Panc1 (cell line): Measurements from ENCODE around the gene PFKFB4. TPM values are rescaled to one million over a fixed set of nuclear protein-coding genes. Genes with fewer than 3 reads are reported as not detected.

Source experiments
- ATAC-seq: fragments of 200-7000 bp; cut with Tn5 transposase; 2 replicates; pipeline ENCODE4 v1.9.1; 2020; ENCODE audit warnings: mild to moderate bottlenecking, moderate library complexity
- BruUV-seq: library from RNA; stranded (reverse); fragments of 400-500 nt; replicated peaks from 2 replicates; lab custom pipeline; 2021; lab: Mats Ljungman, UMichigan
- CTCF ChIA-PET: fragments of 300-600 bp; sonication (Branson Sonifier 250); formaldehyde crosslinking; loops from one replicate; lab custom pipeline; 2022; ENCODE audit warnings: antibody characterized with exemption; lab: Charles Lee
- POLR2A ChIA-PET: fragments of 300-600 bp; sonication (Branson Sonifier 250); formaldehyde crosslinking; loops from one replicate; lab custom pipeline; 2022; ENCODE audit warnings: antibody characterized with exemption; lab: Charles Lee
- DNase-seq: peaks from one replicate; pipeline ENCODE4 v3.0.0-alpha.2; 2010; ENCODE audit warnings: low read depth, low spot score
- H3K27ac ChIP-seq: 2 replicates; pipeline ENCODE4 v1.5.1; 2011; ENCODE audit warnings: mild to moderate bottlenecking, low read length, inconsistent platforms
- H3K27me3 ChIP-seq: fragments of 200-500 bp; sonication (Bioruptor generic); 2 replicates; pipeline ENCODE4 v1.6.0; 2014; ENCODE audit warnings: low read length, inconsistent platforms; ENCODE audit not compliant: control insufficient read depth, insufficient read depth
- H3K36me3 ChIP-seq: fragments of 200-500 bp; sonication (Bioruptor generic); 2 replicates; pipeline ENCODE4 v1.5.1; 2014; ENCODE audit warnings: inconsistent platforms, mild to moderate bottlenecking, low read length, moderate library complexity; ENCODE audit not compliant: control insufficient read depth, insufficient read depth
- H3K4me1 ChIP-seq: 2 replicates; pipeline ENCODE4 v1.5.1; 2011; ENCODE audit warnings: inconsistent platforms, mild to moderate bottlenecking, low read length, moderate library complexity; ENCODE audit not compliant: control insufficient read depth, insufficient read depth
- H3K4me3 ChIP-seq, 2 experiments: 2 replicates each; pipeline ENCODE4 v1.5.1; 2011 to 2012; ENCODE audit warnings: low read depth in 2 of 2, low read length in 2 of 2, mild to moderate bottlenecking in 2 of 2, inconsistent platforms in 1 of 2, moderate library complexity in 1 of 2
- H3K9me3 ChIP-seq: fragments of 200-500 bp; sonication (Bioruptor generic); 2 replicates; pipeline ENCODE4 v1.5.1; 2014; ENCODE audit warnings: low read depth, mild to moderate bottlenecking, inconsistent platforms, low read length, moderate library complexity; ENCODE audit not compliant: control insufficient read depth, insufficient read depth
- POLR2AphosphoS5 ChIP-seq: IDR thresholded peaks from 2 replicates; pipeline ENCODE4 v1.6.1; 2012; ENCODE audit warnings: mild to moderate bottlenecking, low read depth, low read length, moderate library complexity
- SIN3A ChIP-seq: IDR thresholded peaks from 2 replicates; pipeline ENCODE4 v1.6.1; 2012; ENCODE audit warnings: low read depth, mild to moderate bottlenecking, low read length, moderate library complexity, borderline replicate concordance; ENCODE audit not compliant: insufficient read depth
- TCF7L2 ChIP-seq: IDR thresholded peaks from 2 replicates; pipeline ENCODE4 v1.6.1; 2011; ENCODE audit warnings: mild to moderate bottlenecking, low read depth, low read length, inconsistent platforms
- in situ Hi-C: cut with HindIII; loops from 2 replicates; pipeline ENCODE4 v1.10.0; 2016; ENCODE audit warnings: low sequenced_read_pairs, low pct_unique_long_range_greater_than_20kb
- intact Hi-C: fragments of 100-400 bp; cut with micrococcal nuclease; formaldehyde crosslinking; loops from one replicate; pipeline ENCODE4 v1.10.0; 2022; ENCODE audit not compliant: unreplicated experiment
- total RNA-seq: library from RNA; stranded (reverse); gene quantifications from one replicate; pipeline ENCODE4 v1.2.1, GENCODE V29; 2021; ENCODE audit not compliant: unreplicated experiment
- TF ChIP-seq, protein P1 (sequence below): fragments of 450-650 bp; IDR thresholded peaks from 2 replicates; pipeline ENCODE4 v1.5.1; 2017; ENCODE audit warnings: mild to moderate bottlenecking
- TF ChIP-seq, protein P2 (sequence below), 2 experiments: IDR thresholded peaks; 2 replicates each; pipeline ENCODE4 v1.6.1; 2011 to 2012; ENCODE audit warnings: low read depth in 2 of 2, control low read depth in 1 of 2, low read length in 1 of 2, mild to moderate bottlenecking in 1 of 2, moderate library complexity in 1 of 2; ENCODE audit not compliant: insufficient read depth in 1 of 2

Gene PFKFB4
- total RNA-seq, 1 experiment from 2014 or later: 6.0 TPM

DNA sequence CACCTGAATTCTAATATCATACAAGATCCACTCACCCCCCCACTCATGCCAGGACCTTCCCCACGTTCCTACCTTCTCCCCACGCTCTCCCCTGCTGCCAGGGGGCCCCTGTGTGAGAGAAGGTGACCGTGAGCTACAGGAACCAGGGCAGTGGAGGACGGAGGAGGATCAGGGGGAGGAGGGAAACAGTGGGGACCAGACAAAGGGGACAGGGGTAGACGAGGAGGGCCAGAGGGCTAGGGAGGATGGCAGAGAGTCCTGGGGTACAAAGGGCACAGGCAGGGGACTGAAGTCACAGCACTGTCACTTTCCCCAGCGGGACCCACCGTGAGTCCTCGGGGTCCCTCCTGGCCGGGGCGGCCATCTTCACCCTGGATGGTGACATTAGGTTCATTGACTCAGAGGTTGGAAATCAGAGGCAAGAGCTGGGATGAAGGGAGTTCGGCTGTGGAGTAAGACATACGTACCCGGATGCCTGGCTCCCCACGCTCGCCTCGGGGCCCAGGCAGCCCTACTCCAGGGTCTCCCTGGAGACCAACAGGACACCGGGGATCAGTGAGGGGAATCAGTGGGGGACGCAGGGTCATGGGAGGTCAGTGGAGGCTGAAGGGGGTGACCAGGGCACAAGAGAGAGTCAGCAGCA, 13.3 kb upstream of the PFKFB4 start:
- no peaks in the 10 kb centered on the region for H3K9me3 ChIP-seq
- in situ Hi-C loops: no loop called here

DNA sequence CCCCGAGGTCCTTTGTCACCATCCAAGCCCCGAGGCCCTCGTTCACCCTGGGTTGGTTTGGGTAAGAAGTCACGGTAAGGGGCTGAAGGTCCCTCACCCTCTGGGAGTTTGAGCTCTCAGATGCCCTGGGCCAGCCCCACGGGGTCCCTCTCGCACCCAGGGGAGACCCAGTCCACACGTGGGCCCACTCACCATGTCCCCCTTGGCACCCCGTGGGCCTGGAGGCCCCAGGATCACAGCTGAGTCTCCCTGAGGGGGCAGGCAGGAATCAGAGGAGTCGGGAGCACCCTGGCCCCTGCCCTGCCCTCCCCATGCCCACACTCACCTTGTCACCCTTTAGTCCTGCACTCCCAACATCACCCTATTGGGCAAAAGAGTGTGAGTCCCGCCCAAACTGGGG, 12.8 kb upstream of the PFKFB4 start:
- no peak overlapping the region for H3K4me3 ChIP-seq
- intact Hi-C loops (no loop called here), in situ Hi-C loops (no loop called here)
- ChIA-PET POLR2A (no interaction called here), CTCF (no interaction called here)
- peaks cover 3% of the 10 kb centered on the region; the same call in 1 of the 2 replicates for H3K4me1 ChIP-seq
- ATAC-seq (no peak), DNase-seq (no peak)
- H3K27me3 ChIP-seq: no peaks in the 10 kb centered on the region
- H3K36me3 ChIP-seq: no peaks in the 10 kb centered on the region
- H3K9me3 ChIP-seq: no peaks in the 10 kb centered on the region
- no TSS peak for BruUV-seq
- no peak overlapping the region for H3K27ac ChIP-seq
- TF ChIP-seq, protein P1, sequence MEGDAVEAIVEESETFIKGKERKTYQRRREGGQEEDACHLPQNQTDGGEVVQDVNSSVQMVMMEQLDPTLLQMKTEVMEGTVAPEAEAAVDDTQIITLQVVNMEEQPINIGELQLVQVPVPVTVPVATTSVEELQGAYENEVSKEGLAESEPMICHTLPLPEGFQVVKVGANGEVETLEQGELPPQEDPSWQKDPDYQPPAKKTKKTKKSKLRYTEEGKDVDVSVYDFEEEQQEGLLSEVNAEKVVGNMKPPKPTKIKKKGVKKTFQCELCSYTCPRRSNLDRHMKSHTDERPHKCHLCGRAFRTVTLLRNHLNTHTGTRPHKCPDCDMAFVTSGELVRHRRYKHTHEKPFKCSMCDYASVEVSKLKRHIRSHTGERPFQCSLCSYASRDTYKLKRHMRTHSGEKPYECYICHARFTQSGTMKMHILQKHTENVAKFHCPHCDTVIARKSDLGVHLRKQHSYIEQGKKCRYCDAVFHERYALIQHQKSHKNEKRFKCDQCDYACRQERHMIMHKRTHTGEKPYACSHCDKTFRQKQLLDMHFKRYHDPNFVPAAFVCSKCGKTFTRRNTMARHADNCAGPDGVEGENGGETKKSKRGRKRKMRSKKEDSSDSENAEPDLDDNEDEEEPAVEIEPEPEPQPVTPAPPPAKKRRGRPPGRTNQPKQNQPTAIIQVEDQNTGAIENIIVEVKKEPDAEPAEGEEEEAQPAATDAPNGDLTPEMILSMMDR: no peak
- no peak for TF ChIP-seq TCF7L2
- TF ChIP-seq POLR2AphosphoS5: no peak
- TF ChIP-seq, protein P2, sequence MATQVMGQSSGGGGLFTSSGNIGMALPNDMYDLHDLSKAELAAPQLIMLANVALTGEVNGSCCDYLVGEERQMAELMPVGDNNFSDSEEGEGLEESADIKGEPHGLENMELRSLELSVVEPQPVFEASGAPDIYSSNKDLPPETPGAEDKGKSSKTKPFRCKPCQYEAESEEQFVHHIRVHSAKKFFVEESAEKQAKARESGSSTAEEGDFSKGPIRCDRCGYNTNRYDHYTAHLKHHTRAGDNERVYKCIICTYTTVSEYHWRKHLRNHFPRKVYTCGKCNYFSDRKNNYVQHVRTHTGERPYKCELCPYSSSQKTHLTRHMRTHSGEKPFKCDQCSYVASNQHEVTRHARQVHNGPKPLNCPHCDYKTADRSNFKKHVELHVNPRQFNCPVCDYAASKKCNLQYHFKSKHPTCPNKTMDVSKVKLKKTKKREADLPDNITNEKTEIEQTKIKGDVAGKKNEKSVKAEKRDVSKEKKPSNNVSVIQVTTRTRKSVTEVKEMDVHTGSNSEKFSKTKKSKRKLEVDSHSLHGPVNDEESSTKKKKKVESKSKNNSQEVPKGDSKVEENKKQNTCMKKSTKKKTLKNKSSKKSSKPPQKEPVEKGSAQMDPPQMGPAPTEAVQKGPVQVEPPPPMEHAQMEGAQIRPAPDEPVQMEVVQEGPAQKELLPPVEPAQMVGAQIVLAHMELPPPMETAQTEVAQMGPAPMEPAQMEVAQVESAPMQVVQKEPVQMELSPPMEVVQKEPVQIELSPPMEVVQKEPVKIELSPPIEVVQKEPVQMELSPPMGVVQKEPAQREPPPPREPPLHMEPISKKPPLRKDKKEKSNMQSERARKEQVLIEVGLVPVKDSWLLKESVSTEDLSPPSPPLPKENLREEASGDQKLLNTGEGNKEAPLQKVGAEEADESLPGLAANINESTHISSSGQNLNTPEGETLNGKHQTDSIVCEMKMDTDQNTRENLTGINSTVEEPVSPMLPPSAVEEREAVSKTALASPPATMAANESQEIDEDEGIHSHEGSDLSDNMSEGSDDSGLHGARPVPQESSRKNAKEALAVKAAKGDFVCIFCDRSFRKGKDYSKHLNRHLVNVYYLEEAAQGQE (IDR thresholded peaks at IDR 0.05; ENCODE audit: insufficient read depth in 1 of 2, low read depth in 2 of 2, low read length in 1 of 2): no peak
- no peak for TF ChIP-seq SIN3A

More for the DNA sequence above, 13.3 kb upstream of the PFKFB4 start:
- Histone ChIP-seq H3K4me3 (no peak overlapping the region), H3K27me3 (no peaks in the 10 kb centered on the region), H3K27ac (no peak overlapping the region), H3K36me3 (no peaks in the 10 kb centered on the region), H3K4me1 (peaks cover 3% of the 10 kb centered on the region; the same call in 1 of the 2 replicates)
- TF ChIP-seq, protein P1: no peak
- TF ChIP-seq TCF7L2 (no peak), SIN3A (no peak), POLR2AphosphoS5 (no peak)
- TF ChIP-seq, protein P2 (IDR thresholded peaks at IDR 0.05; ENCODE audit: insufficient read depth in 1 of 2, low read depth in 2 of 2, low read length in 1 of 2): no peak
- BruUV-seq: no TSS peak
- ATAC-seq: no peak
- no peak for DNase-seq
- intact Hi-C loops: no loop called here
- POLR2A ChIA-PET: no interaction called here
- CTCF ChIA-PET: no interaction called here
